ENCODE data around the gene SPRY2.
"Not testable (repeated sequence)": the region's sequence is repeated elsewhere in the genome, so short reads cannot be mapped to it uniquely, and the experiment has no call there.

The SPRY2 gene, protein sequence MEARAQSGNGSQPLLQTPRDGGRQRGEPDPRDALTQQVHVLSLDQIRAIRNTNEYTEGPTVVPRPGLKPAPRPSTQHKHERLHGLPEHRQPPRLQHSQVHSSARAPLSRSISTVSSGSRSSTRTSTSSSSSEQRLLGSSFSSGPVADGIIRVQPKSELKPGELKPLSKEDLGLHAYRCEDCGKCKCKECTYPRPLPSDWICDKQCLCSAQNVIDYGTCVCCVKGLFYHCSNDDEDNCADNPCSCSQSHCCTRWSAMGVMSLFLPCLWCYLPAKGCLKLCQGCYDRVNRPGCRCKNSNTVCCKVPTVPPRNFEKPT

DNA sequence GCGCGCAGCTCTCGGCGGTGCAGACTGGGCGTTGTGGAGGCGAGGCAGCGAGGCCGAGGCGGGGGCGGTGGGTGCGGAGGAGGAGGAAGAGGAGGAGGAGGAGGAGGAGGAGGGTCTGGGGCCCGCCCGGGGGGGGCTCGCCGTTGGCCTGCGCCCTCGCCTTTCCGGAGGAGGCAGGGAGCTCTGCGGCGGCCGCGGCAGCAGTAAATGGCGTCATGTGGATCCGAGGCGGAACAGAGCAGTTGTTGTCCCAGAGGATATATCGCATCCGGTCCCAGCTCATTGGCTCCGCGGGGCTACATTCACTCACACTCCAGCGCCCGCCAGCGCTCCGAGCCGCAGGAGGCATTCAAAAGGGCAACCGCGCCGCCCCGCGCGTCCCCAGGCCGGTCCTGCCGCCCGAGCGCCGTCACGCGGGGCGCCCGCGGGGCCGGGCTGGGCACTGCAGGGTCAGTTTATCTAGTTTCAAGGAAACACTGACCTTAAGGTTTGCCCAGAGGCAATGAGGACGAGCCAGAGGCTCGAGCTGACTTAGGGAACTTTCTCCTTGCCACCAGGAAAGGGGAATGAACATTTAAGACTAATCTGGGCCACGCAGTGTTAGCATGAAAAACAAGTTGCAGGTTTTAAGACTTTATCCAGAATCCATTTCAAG lies at the start of gene SPRY2:
TSS of gene SPRY2 (minus strand) at position 26 of the 655 bp plus-strand sequence. CDS start 3,421 bp downstream, outside the sequence.
- no peak for FAIRE-seq

GRCh38 chr13:80390338-80390737 lies 49.4 kb upstream of the SPRY2 start:
- no peak for FAIRE-seq

DNA sequence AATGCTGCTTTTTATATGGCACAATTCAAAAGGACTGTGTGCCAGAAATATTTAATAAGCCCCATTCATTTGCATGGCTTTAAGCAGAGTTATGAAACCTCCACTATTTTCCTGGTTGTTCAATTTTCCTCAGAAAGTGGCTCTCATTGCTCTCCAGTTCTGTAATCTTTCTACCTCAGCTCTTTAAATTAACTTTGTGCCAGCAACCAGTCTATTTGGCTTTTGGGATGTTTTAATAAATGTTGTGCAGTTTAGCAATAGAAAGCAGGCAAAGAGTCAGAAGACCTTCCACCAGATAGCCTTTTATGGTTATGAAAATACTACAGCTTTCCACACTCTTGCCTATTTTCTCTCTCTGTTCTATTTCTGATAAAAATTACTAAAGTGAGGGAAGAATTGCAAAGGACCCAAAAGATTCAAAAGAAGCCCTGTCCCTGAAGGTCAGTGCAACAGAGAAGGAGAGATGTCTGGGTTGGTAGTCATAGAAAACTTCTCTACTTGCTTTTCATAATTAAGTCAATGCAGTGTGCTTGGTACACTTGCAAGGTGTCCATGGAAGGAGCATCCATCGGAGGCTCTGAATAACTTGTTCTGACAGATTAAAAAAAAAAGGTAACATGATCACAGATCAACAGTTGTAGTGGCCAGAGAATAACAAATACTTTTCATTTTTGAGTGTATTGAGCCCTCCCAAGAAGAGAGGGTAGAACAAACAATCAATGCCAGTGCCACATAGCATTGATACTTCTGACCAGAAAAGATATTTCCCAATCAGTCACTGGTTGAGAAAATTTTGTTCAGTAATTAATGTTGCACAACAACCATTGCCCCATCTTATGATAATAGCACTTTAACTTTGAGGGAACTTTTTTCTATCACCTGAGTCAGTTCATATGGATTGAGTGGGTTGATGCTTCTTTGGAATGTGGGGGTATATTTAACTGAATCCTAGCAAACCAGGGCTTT lies 48.4 kb upstream of the SPRY2 start:
- FAIRE-seq, result no peak

DNA sequence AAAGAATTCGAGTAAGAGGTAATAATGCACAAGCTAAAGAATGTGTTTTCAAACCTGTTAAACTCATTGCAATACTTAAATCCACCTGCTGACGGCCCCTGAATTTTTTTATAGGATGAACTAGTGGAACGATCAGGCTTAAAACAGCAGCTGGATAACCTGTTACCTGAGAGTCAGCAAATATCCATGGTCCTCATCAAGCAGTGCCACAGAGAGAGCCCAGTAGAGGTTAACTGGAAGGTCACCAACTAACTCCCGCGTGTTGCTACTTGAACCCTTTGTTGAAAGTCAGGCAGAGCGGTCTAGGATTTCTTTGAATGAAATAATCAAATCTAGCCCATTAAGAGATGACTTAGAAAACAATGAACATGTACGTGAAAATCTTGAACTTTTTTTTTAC lies 47.6 kb upstream of the SPRY2 start:
- FAIRE-seq, result no peak

- no peak for FAIRE-seq
Observed at GRCh38 chr13:80386592-80386991, 45.7 kb upstream of the SPRY2 start.

DNA sequence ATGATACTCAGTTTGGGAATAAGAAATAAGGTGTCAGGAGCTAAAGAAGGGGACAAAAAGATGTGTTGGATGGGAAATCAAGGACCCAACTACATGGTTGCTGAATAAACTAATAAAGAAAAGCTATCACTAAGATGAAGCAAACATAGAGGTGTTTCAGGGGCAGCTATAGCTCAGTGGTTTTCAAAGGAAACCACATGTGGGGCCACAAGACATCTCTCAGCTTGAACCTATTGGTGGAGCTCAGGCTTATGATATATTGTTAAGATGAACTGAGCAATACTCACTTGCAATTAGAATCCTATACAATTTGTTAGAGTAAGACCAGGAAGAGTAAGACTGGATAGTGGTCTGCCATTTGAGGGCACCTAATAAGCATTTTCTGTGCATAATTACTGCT lies 45.1 kb upstream of the SPRY2 start:
- no peak for FAIRE-seq

GRCh38 chr13:80382576-80382975 lies 41.6 kb upstream of the SPRY2 start:
- FAIRE-seq, result no peak

DNA sequence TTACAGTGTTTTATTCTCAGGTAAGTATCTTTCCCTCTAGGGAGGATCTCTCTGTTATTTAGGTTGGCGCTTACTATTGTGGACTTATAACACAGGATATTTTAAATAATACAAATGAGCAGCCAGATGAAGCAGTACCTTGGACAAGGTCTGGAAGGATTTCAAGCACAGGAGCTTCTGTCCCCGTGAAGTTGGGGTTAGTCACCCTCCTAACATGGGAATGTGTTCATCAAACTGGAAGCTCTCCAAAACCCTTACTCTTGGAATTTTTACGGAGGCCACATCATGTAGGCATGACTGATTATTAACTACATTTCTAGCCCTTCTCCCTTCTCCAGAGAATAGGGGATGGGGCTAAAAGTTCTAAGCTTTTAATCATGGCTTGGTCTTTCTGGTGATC lies 38.3 kb upstream of the SPRY2 start:
- no peak for FAIRE-seq

DNA sequence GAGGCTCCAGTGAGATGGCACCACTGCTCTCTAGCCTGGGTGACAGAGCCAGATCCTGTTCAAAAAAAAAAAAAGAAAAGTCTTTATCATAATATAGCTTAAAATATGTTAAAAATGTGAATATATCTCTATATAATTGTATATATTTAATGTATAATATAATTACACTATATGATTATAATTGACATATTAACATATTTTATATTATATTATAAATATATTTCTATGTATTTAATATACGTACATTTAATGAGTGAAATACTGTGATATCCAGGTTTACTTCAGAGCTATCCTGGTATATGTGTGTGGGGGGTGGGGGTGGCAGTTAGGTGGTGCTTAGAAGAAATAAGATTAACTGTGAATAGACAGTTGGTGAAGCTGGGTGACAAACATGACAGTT lies 35.6 kb upstream of the SPRY2 start:
- no peak for FAIRE-seq

DNA sequence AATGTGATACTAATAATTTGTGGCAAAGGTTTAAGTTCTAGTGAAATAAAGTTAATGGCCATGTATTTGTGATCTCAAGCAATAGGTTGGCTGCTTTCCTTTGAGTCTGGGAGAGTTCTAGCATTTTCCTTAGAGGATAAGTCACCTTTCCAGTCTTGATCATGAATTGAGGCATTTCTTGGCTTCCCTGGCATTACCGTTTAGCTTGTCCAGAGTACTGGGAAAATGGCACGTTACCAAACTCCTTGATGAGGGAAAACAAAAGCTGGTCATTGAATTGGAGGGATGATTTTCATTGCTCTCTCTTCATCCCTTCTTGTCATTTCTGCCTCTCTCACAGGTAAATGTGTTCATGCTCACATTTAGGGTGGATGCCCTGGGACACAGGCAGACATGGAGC lies 34.0 kb upstream of the SPRY2 start:
- FAIRE-seq, result no peak

DNA sequence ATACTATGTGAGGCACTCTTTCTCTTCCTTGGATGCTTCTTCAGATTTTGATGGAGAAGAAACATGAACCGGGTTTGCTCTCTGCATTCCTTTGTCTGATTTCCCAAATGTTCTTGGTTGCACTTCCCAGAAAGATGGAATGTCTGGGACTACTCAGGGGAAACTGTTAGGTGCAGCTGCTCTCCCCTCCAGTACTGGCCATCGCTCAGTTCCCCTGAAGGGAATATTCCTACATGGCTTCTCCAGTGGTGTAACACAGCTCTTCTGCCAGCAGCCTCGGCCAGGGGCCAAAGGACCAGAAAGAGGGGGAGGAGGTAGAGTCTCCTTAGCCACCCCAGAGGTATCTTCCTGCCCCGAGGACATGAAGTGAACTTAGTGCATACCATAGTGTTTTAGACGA lies 33.5 kb upstream of the SPRY2 start:
- FAIRE-seq, result no peak

GRCh38 chr13:80371840-80372509 lies 31.0 kb upstream of the SPRY2 start:
- no peak for FAIRE-seq

DNA sequence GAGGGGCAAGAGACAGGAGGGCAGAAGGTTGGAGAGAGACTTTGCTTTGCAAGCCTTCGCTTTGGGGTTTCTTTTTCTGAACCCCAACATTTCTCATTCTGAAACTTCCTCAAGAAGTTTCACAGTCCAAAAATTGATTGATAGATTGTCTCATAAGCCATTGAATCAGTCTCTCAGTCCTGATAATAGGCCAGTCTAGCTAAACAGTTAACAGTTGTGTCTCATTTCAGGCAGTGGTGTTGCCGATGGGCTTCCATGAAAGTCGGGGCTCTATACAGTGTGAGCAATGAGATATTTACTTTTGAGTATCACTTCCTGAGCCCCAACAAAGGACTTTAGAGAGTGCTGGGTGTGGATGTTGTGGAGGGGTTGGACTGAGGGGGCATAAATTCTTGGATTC lies 26.5 kb upstream of the SPRY2 start:
- no peak for FAIRE-seq

DNA sequence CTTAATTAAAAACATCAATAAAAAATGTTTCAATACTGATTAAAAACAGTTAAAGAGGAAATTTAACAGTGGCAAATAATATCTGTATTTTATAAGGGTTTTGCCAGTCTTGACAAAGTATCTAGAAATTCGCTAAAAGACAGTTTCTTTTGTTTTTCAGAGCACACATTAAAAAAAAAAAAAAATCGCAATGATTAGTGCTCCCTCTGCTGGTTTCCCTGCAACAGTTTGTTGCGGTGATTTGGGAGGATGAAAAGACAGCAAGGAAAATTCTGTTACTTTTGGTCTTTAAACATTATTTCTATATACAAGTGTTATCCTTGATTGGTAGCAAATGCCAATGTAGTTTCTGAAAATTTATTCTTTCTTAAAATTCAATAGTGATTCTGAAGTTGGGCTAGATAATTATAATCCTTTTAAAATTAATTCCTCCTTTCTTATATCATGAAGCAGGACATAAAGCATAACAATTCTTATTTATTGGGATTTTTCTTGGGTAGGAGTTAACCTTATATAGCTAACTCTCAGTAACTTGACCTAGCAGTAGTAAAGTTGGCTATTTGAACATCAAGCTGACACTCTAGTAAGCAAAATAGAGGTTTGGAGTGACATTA lies 23.1 kb upstream of the SPRY2 start:
- peak; percentile 74 for FAIRE-seq

- no peak for FAIRE-seq
Observed at GRCh38 chr13:80362481-80362880, 21.6 kb upstream of the SPRY2 start.

DNA sequence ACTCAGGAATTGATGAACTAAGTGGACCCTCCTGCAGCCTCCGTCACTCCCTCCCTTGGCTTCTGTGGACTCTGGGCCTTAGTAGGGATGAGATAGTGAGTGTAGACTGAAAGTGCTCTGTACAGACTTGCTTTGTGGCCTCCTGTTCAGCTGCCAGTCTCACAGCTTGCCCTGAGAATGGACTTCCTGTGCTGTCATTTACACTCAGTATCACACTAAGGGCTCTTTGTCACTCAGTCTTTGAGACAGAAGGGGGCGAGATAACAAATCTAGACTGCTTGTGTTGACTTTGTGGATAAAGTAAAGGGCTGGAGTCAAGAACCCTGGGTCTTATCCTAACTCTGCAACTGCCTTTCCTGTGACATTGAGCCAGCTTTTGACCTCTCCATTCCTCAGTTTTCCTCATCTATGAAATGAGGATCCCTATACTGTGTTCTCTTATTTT lies 21.0 kb upstream of the SPRY2 start:
- no peak for FAIRE-seq

DNA sequence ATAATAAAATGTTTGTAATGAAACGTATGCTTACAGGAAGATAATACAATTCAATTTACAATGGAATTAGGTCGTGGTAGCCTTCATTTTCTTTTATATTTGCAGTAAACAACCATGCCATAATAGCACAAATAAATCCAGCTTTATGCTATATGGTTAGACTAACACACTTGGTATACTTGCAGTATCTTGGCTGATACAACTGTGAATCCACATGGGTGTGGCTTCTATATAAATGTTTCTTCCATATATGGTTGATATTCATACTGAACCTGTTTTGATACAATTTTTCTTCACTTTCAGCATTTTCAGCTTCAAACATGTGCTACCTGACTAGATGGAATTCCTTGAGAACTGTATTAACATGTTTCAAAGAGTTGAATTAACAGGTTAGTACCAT lies 20.4 kb upstream of the SPRY2 start:
- FAIRE-seq, result no peak

DNA sequence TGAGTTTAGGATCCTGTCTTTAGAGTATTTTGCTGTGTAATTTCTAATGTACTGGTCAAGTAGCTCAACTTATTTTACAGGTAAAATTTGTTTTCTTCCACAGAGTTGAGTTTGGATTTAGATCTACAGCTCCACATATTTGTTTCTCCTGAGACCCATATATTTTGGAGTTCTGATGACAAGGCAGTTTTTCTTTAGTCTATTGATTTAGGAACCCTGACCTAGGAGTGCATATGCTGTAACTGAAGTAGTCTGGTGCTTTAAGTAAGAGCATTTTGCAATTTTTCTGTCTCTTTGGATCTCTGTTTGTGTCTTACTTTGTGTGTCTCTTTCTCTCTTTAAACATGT lies 19.5 kb upstream of the SPRY2 start:
- no peak for FAIRE-seq

GRCh38 chr13:80359778-80360452 lies 19.0 kb upstream of the SPRY2 start:
- FAIRE-seq, result no peak

DNA sequence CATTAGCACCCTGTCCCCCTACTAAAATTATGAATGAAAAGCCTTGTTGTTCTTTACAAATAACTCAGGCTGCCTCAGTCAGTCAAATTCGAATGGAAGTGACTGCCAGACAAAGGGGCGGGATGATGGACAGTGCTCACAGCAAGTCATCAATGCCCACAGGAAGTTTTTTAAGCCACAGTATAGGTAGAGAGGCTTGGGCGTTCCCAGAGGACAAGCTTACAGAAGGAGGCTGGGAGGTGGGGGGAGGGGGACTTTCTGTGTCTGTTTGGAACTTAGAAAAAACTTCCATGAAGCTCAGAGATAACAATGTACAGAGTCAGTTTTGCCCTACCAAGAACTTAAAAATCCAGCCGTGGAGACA lies 18.5 kb upstream of the SPRY2 start:
- no peak for FAIRE-seq

GRCh38 chr13:80355496-80356094 lies 14.7 kb upstream of the SPRY2 start:
- not testable (repeated sequence) for FAIRE-seq
